Measurements from ENCODE around the gene NRN1L. TPM values are rescaled to one million over a fixed set of nuclear protein-coding genes. Genes with fewer than 3 reads are reported as not detected.
A peak's percentile ranks its signal among the peaks of the same experiment; 100 is the strongest.

NRN1L gene
- total RNA-seq, 1 donor from 2014 or later, result 0.83 TPM

DNA sequence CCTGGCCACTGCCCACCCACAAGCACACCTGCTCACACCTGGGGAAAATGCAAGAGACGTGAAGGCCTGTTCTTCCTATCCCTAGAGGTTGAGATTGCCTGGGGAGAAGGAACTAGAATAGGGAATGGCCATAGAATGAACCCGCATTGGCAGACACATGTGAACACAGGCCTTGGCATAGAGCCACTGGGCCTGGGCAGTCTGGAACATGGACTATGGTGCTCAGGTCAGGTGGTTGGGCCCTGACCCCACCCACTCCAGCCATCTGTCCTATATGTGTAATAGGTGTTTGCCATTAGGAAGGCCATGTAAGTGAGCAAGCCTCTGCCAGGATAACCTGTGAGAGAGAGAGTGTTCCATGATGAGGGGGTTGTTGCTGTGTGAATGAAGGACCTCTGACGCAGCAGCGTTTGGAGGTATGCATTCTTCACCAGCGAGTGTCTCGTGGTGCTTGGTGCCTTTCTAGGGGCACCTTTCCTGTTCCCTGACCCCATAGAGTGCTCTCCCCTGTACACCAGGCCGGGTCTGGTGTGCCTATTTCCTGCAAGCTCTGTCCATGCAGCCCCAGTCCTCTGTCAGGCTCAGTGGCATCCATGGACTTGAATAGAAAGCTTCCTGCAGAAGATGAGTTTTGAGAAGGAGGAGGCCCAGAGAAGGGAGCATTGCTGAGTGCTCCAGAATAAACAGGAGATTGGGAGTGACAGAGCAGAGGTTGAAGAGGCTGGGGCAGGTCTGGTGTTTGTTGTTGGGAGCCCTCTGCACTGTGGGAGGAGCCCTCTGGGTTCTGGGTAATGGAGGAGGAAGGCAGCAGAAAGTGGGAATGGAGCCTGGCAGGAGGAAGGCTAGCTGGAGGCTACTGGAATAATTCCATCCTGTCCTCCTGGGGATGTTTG is 31.4 kb downstream of the NRN1L start:
- DNase-seq (ENCODE audit: low read depth), result no peak

DNA sequence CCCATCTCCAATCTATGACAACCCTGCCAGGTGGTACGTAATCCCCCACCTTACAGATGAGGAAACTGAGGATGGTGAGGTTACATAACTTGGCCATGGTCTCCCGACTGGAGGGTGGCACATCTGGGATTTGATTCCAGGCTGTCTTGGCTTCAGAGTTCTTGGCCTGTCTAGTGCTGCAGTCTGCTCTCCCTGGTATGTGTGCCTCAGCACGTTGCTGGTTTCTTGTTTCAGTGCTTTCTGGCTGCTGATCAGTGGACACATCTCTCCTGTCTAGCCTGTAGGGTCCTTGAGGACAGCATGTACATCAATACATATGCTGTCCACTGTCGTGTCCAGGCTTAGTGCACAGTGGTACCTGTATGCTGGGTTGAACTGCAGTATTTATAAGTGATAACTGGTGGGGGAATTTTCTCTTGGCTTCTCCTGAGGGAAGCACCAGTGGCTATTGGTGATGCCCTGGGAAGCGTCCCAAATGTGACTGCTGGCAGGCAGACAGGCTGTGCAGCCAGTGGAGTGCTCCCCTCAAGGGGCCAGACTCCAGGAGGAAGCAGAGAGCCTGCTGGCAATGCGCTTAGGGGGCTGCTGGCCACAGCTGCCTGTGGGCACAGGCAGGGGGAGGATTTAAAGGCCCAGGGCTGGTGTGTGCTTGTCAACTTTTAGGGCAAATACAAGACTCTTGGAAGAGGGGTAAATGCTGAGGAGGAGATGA is 32.6 kb downstream of the NRN1L start:
- DNase-seq (ENCODE audit: low read depth), result peak; percentile 75

DNA sequence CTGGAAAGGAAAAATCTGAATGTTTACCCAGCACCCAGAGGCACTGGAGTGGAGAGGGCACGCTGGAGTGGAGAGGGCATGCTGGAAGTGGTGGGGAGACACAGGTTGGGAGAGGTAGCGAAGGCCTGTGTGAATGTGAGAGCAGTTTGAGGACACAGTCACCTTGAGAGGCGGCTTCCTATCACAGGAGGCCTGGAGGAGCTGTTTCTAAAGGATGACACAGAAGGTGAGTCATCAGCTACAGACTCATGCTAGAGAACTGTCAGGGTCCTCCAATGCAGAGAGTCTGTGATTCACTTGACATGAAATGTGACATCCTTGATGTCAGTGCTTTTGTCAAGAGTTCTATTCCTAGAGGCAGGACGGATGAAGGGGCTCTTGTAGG is 33.2 kb downstream of the NRN1L start:
- peak; percentile 82 for DNase-seq (ENCODE audit: low read depth)

DNA sequence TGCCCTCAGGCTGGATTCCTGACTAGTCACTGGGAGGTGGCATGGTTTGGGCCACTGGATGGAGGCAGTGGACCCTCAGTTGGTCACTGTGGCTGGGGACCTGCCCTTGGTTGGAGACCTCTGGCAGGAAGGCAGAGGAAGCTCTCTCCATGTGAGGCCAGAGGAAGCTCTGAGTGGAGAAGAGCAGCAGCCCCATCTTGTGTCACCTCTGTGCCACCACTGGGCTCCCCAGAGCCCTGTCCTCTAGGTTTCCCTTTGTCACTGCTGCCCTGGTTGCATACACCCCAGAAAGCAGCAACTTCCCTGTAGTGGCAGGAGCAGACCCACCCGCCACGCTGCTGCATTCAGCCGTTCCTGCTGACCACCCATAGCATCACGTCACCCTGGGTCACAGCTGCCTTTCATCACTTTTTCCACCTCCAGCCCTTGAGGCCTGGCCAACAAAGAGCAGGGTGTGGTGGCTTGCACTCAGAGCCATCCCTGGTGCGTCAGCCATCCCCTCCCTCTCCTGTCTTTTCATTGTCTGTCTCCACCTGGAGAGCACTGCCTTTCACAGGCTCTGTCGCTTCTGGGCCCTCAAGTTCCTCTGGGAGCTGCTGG is 35.0 kb downstream of the NRN1L start:
- DNase-seq (ENCODE audit: low read depth), result no peak

DNA sequence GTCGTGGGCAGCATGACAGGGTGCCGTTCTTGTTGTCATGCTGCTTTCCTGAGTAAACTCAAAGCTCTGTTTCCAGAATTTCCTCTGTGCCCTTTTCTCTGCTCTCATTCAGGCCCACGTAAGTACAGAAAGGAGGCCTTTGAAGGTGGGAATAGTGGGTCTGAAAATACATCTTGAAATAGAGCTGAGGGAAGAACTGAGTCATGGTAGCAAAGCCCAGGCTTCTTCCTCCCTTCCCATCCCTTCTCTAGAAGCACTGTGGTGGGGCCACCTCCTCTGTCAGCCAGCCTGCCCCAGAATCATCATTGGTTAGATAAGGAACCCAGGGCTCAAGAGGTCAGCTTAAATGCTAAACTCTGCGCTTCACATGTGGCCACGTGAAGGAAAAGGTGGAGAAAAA is 37.5 kb downstream of the NRN1L start:
- DNase-seq (ENCODE audit: low read depth), result no peak

DNA sequence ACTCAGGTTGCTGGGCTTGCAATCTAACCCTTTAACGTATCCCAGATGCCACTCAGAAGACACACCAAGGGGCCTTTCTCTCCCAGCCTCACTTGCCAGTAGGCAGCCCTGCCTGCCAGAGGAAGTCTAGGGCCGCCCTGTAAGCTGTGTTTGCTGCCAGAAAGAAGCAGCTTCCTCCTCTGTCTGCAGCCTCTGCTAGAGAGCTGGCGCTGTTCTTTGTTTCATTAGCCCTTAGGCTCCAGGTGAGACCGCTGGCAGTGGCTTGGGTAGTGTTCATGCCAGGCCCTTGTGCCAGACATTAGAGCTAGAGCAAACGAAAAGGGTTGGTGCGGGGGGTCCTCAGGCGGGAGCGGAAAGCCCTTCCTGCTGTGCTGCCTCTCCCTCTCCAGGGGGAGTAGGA is 38.1 kb downstream of the NRN1L start:
- no peak for DNase-seq (ENCODE audit: low read depth)

DNA sequence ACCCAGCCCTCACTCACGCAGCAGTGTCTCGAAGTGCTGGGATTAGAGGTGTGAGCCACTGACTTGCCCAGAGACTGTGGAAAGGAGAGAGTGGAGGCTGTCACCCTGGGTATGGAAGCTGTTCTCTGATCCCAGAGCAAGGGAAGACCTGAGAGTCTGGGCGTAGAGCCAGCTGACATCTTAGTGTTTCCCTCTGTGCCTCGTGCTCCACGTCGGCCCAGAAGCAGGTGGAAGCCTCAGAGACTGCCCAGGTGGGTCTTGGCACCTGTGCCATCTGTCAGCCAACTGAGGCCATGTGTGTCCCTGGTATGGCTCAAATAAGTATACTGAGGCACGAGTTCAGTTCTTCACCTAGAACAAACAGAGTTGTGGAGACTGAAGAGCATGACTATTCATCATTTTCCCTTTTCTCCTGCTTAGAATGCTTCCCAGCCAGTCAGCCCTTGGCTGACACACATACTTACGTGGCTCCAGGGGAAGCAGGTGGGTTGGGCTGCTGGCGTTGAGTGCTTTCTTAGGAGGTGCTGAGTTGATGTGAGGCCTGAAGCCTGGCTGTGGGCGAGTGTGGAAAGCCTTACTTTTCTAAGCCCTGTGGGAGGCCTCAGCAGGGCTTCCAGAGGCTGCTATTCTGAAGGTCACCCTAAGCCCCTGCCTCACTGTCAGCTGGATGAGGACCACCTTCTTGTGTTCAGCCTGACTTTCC is 38.9 kb downstream of the NRN1L start:
- DNase-seq (ENCODE audit: low read depth), result no peak

DNA sequence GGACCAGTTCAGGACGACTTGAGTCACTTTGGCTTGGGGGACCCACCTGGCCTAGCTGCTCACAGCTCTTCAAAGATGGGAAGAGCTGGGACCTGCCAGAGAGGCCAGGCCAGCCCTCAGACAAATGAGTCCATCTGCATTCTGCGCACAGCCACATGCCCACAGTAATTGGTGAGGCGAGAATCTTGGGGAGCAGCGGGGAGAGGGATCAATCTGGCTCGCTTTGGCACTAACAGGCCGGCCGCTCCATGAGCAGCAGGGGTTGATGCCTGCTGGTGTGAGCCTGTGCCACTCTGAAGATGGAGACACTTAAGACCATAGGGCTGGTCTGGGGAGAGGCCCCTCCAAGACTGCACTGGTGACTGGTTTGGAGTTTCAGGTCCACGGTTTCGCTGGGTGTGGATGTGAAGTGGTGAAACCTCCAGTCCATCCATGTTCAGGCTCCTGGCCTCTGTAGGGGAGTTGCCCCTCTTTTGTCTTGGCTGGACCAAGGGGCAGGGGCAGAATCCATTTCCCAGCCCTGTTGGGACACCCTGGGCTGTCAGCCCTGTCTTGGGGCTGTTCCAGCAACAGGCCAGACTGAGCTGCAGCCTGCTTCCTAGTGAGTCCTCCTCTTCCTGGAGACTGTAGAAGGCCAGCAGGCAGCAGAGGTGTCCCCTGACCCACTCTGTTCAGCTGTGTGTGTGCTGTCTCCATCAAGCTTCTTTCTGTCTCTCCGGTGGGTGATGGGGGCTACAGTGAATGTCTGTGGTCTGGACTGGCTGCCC is 39.6 kb downstream of the NRN1L start:
- no peak for DNase-seq (ENCODE audit: low read depth)

DNA sequence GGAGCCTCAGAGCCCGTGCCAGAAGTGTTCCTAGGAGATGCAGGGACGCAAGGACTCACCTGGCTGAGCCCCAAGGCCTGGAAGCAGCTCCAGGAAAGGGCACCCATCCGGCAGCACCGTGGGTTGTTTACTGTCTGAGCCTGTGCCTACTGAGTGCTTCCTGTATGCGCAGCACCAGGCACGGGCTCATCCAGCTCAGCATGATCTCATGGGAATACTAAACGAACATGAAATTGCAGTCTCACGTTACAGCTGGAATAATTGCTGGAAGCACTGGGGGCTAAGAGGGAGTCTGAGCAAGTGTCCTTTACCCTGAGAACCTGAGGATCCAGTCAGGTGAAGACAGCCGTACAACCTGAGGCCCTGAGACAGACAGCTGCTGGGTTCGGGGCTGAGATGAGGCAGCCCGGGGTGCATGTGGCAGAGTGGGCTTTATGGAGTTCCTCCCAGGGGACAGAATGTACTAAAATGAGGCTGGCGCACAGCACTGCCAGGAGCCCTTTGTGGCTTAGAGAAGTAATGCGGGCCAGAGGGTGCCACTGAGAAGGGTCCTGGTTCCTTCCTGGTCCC is 41.6 kb downstream of the NRN1L start:
- no peak for DNase-seq (ENCODE audit: low read depth)

DNA sequence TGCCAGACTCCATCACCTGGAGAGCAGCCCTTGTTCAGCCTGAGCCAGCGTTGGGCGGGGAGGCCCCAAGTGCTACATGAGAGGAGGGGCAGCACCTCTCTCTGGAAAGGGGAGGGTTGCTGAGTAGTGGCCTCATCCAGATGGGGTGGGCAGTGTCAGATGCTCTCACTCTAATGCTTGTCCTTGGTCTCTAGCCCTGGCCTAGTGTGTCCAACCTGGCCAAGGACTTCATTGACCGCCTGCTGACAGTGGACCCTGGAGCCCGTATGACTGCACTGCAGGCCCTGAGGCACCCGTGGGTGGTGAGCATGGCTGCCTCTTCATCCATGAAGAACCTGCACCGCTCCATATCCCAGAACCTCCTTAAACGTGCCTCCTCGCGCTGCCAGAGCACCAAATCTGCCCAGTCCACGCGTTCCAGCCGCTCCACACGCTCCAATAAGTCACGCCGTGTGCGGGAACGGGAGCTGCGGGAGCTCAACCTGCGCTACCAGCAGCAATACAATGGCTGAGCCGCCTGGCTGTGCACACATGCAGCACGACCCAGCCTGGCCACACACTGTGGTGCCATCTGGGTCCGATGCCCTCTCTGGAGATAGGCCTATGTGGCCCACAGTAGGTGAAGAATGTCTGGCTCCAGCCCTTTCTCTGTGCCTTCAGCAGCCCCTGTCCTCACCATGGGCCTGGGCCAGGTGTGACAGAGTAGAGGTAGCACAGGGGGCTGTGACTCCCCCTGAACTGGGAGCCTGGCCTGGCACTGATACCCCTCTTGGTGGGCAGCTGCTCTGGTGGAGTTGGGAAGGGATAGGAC is 42.7 kb downstream of the NRN1L start:
- DNase-seq (ENCODE audit: low read depth), result no peak

DNA sequence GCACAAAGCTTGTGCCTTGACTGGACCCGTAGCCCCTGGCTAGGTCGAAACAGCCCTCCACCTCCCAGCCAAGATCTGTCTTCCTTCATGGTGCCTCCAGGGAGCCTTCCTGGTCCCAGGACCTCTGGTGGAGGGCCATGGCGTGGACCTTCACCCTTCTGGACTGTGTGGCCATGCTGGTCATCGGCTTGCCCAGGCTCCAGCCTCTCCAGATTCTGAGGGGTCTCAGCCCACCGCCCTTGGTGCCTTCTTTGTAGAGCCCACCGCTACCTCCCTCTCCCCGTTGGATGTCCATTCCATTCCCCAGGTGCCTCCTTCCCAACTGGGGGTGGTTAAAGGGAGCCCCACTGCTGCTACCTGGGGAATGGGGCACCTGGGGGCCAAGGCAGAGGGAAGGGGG is 43.5 kb downstream of the NRN1L start:
- no peak for DNase-seq (ENCODE audit: low read depth)

DNA sequence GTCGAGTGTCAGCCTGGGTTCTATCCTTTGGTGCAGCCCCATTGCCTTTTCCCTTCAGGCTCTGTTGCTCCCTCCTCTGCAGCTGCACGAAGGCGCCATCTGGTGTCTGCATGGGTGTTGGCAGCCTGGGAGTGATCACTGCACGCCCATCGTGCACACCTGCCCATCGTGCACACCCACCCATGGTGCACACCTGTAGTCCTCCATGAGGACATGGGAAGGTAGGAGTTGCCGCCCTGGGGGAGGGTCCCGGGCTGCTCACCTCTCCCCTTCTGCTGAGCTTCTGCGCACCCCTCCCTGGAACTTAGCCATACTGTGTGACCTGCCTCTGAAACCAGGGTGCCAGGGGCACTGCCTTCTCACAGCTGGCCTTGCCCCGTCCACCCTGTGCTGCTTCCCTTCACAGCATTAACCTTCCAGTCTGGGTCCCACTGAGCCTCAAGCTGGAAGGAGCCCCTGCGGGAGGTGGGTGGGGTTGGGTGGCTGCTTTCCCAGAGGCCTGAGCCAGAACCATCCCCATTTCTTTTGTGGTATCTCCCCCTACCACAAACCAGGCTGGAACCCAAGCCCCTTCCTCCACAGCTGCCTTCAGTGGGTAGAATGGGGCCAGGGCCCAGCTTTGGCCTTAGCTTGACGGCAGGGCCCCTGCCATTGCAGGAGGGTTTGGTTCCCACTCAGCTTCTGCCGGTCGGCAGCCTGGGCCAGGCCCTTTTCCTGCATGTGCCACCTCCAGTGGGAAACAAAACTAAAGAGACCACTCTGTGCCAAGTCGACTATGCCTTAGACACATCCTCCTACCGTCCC is 44.1 kb downstream of the NRN1L start:
- DNase-seq (ENCODE audit: low read depth), result peak; percentile 66

DNA sequence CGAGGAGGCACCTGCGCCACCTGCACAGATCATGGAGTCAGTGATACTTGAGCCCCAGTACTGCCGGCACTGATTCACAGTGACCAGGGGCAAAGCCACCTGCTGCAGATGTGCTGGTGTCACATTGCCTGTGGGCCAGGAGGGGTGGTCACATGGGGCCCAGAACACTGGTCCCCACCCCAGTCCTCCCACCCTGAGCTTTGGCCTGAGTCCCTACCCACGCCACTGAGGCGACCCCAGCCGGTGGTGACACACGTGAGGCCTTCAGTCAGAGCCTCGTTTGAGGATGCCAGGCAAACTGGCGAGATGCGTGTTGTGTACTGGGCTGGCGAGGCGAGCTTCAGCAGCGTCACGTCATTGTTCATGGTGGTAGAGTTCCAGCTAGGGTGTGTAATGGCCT is 45.5 kb downstream of the NRN1L start:
- no peak for DNase-seq (ENCODE audit: low read depth)

DNA sequence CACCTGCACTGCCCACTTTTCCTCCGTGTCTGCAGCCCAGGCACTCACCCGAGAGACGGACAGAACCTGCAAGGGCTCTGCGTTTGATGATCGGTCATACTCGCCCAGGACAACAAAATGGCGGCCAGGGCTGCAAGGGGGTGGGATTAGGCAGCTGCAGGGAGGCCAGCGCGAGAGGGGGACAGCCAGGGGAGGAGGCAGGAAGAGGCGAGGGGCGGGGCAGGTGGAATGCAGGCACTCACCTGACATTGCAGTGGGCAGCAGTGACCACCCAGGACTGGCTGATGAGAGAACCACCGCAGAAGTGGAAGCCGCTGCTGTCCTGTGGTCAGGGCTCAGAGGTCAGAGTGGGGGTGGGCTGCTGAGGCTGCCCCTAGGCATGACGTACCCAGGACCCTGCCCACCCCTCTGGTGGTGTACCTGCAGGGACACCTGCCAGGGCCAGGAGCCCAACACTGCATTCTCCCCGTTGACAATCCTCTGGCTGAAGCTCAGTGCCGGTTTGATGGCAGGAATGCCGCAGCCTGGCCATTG is 46.1 kb downstream of the NRN1L start:
- DNase-seq (ENCODE audit: low read depth), result no peak

DNA sequence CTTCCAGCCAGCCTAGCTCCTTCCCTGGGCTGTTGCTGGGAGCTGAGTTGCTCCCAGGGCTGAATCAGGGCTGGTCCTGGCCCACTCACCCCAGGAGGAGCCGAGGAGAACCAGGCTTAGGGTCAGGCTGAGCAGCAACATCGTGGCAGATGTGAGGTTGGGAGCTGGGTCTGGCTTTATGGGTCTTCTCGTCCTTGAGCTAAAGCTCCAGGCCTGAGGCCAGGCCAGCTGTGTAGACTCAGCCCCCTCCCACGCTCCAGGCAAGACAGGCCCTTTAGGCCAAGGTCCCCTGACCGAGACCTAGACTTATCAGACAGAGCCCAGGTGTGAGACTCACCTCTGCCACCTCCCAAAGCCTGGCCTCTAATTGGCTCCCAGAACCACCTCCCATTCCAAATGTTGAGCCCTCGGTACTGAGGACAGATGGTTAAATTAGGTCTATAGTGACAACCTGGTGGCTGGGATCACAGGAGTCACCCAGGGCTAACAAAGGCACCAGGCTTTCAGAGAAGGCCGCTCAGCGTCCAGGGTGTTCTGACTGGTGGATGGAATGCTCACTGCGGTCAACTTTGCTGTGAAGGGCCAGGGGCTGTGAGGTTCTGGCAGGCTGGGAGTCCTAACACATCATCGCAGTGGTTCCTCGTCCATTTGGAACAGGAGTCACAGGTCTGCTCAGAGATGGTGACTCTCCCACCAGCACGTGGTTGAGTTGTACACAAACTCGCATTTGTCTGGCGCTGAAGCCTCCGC is 47.2 kb downstream of the NRN1L start, which contains the start of gene CTRL:
TSS of gene CTRL (minus strand) at position 151 of the 750 bp plus-strand sequence. CDS start at position 141, 10 bp downstream.
- DNase-seq (ENCODE audit: low read depth), result no peak

DNA sequence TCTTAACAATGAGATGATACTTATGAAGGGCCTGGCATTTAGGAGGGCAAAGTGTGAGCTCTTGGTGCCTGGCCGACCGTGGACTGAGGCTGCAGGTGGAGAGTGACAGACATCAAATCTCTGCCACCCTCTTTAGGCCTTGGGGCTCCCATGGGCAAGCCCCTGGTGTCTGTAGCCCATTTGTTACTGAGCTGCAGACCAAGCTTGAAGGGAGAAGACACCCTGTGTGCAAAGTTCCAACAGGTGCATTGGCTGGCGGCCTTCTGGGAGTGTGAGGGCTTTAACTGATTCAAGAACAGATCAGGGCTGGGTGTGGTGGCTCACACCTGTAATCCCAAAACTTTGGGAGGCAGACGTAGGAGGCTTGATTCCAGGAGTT is 47.8 kb downstream of the NRN1L start:
- DNase-seq (ENCODE audit: low read depth), result no peak

DNA sequence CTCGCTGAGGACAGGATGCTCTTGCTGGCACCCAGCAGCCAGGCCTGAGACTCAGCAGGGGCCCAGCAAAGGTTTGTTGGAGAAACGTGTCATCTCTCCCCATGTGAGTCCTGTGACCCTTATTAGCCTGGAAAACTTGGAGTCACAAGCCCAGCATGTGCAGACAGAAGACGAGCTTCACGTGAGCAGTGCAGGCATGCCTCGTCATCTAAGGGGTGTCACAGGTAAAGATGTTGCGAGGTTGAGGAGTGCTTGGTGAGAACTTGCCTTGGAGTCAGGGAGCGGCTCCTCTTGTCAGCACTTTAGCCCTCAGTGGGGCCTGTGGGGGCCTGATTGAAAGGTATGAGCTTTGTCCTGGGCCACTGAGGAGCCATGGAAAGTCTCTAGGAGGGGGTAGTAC is 49.1 kb downstream of the NRN1L start:
- no peak for DNase-seq (ENCODE audit: low read depth)

All from myocyte (in vitro differentiated cells).